ENCODE data around the gene ABLIM2. TPM values are rescaled to one million over a fixed set of nuclear protein-coding genes. Genes with fewer than 3 reads are reported as not detected.

Gene ABLIM2
- under 1 TPM in 1 of 6 experiments, not detected in 5; 0.14 TPM for total RNA-seq (2021; fragmentation: NEBNext Ultra II Directional; extraction: Animal tissue kit (Norgen Biotek cat#: 25700))
- long read RNA-seq, partial matches to known transcripts, result 1 of 1 reads
- long read RNA-seq, other reads (novel, unspliced or antisense), result 0 of 1 reads

GRCh38 chr4:8158710-8159536, at the start of gene ABLIM2:
Gene ABLIM2 (minus strand): TSS chr4:8158813. CDS start chr4:8158689, 124 bp downstream.
- DNase-seq, result peak; percentile 96
- Mint-ChIP-seq H3K4me3 (peak within 1 kb of the TSS; percentile 98), H3K27ac (no peak within 1 kb of the TSS; the same call in 1 of the 2 replicates), H3K36me3 (ENCODE audit: low read depth) (no peaks in the 10 kb centered on the region), H3K4me1 (ENCODE audit: low read depth) (peaks cover 10% of the 10 kb centered on the region), H3K9me3 (no peaks in the 10 kb centered on the region), H3K27me3 (ENCODE audit: insufficient read depth) (peaks cover 23% of the 10 kb centered on the region)
- TF ChIP-seq CTCF (IDR thresholded peaks at IDR 0.05), result no peak

GRCh38 chr4:8207314-8207713, 48.7 kb upstream of the ABLIM2 start:
- H3K4me1 Mint-ChIP-seq (ENCODE audit: low read depth), result no peaks in the 10 kb centered on the region
- H3K27ac Mint-ChIP-seq, result no peak overlapping the region

GRCh38 chr4:8205749-8206611, 47.4 kb upstream of the ABLIM2 start:
- DNase-seq, result no peak
- Mint-ChIP-seq H3K4me1 (ENCODE audit: low read depth) (no peaks in the 10 kb centered on the region), H3K36me3 (ENCODE audit: low read depth) (no peaks in the 10 kb centered on the region), H3K27ac (no peak overlapping the region), H3K4me3 (no peak overlapping the region), H3K27me3 (ENCODE audit: insufficient read depth) (peaks cover 9% of the 10 kb centered on the region), H3K9me3 (no peaks in the 10 kb centered on the region)
- TF ChIP-seq CTCF (IDR thresholded peaks at IDR 0.05), result no peak

More at GRCh38 chr4:8207314-8207713, 48.7 kb upstream of the ABLIM2 start:
- Mint-ChIP-seq H3K36me3 (ENCODE audit: low read depth) (no peaks in the 10 kb centered on the region), H3K27me3 (ENCODE audit: insufficient read depth) (peaks cover 14% of the 10 kb centered on the region), H3K9me3 (no peaks in the 10 kb centered on the region), H3K4me3 (no peak overlapping the region)
- TF ChIP-seq CTCF (IDR thresholded peaks at IDR 0.05), result no peak
- DNase-seq, result no peak

GRCh38 chr4:8205241-8205707, 46.7 kb upstream of the ABLIM2 start:
- no peak for TF ChIP-seq CTCF (IDR thresholded peaks at IDR 0.05)
- Mint-ChIP-seq H3K27me3 (ENCODE audit: insufficient read depth) (peaks cover 8% of the 10 kb centered on the region), H3K9me3 (no peaks in the 10 kb centered on the region), H3K27ac (no peak overlapping the region), H3K4me3 (no peak overlapping the region), H3K36me3 (ENCODE audit: low read depth) (no peaks in the 10 kb centered on the region), H3K4me1 (ENCODE audit: low read depth) (no peaks in the 10 kb centered on the region)
- DNase-seq, result no peak

- TF ChIP-seq CTCF (IDR thresholded peaks at IDR 0.05), result no peak
- H3K9me3 Mint-ChIP-seq, result no peaks in the 10 kb centered on the region
- no peak for DNase-seq
- peaks cover 7% of the 10 kb centered on the region; the same call in 1 of the 2 replicates for H3K27me3 Mint-ChIP-seq (ENCODE audit: insufficient read depth)
- no peaks in the 10 kb centered on the region for H3K4me1 Mint-ChIP-seq (ENCODE audit: low read depth)
- H3K36me3 Mint-ChIP-seq (ENCODE audit: low read depth), result no peaks in the 10 kb centered on the region
- no peak overlapping the region for H3K4me3 Mint-ChIP-seq
- no peak overlapping the region for H3K27ac Mint-ChIP-seq
Observed at GRCh38 chr4:8204576-8205227, 46.1 kb upstream of the ABLIM2 start.
